Erythroblast (primary cell): ENCODE data around the gene SPRN.

Experiments
- GATA1 ChIP-seq: IDR thresholded peaks from 2 replicates; pipeline ENCODE4 v1.6.1; 2011; ENCODE audit warnings: low read depth, mild to moderate bottlenecking, control low read depth, low read length, moderate library complexity
- POLR2A ChIP-seq: IDR thresholded peaks from 2 replicates; pipeline ENCODE4 v1.6.1; 2011; ENCODE audit warnings: mild to moderate bottlenecking, low read length

GRCh38 chr10:133390597-133391248 lies 33.7 kb downstream of the SPRN start:
- TF ChIP-seq POLR2A (no peak), GATA1 (no peak)
